HEK293 (cell line): ENCODE measurements around the gene CSF2RB.

Source experiments
- CTCF ChIA-PET: fragments of 350-600 bp; formaldehyde crosslinking; extraction: SDS; loops from one replicate; lab custom pipeline; 2021; ENCODE audit warnings: antibody characterized with exemption; lab: Yijun Ruan, JAX
- POLR2A ChIA-PET: fragments of 300-600 bp; formaldehyde crosslinking; extraction: SDS; loops from one replicate; lab custom pipeline; 2020; ENCODE audit warnings: antibody characterized with exemption, inconsistent platforms; lab: Yijun Ruan, JAX
- H3K27ac ChIP-seq: fragments of 200-500 bp; sonication (Bioruptor generic); 2 replicates; pipeline ENCODE4 v1.5.1; 2014; ENCODE audit warnings: low read depth, low read length, control low read depth, inconsistent platforms; ENCODE audit errors: extremely low read depth
- H3K36me3 ChIP-seq, 2 experiments: fragments of 200-500 bp in 1 of 2; sonication (Bioruptor generic) in 1 of 2; 1 replicate in 1 of 2; 2 replicates in 1 of 2; pipeline ENCODE4 v1.5.1; 2014 to 2017; ENCODE audit warnings: inconsistent platforms in 2 of 2, low read length in 2 of 2; ENCODE audit not compliant: control insufficient read depth in 2 of 2, insufficient read depth in 1 of 2
- H3K4me1 ChIP-seq: fragments of 200-500 bp; sonication (Bioruptor generic); 2 replicates; pipeline ENCODE4 v1.5.1; 2014; ENCODE audit warnings: mild to moderate bottlenecking, low read length, inconsistent platforms; ENCODE audit not compliant: control insufficient read depth, insufficient read depth
- H3K4me3 ChIP-seq: 2 replicates; pipeline ENCODE4 v1.5.1; 2011; ENCODE audit warnings: low read depth, mild to moderate bottlenecking, control low read depth, low read length, moderate library complexity
- H3K9me3 ChIP-seq: fragments of 200-500 bp; sonication (Bioruptor generic); 2 replicates; pipeline ENCODE4 v1.5.1; 2014; ENCODE audit warnings: low read depth, low read length, inconsistent platforms; ENCODE audit not compliant: control insufficient read depth, insufficient read depth
- GLIS2 ChIP-seq: fragments of 450-650 bp; formaldehyde crosslinking; IDR thresholded peaks from 2 replicates; pipeline ENCODE4 v1.5.1; 2016; ENCODE audit warnings: missing biosample characterization, missing genetic modification characterization
- KLF9 ChIP-seq: fragments of 450-650 bp; formaldehyde crosslinking; IDR thresholded peaks from 2 replicates; pipeline ENCODE4 v1.5.1; 2016; ENCODE audit warnings: missing biosample characterization, missing genetic modification characterization, low read depth
- PRDM10 ChIP-seq: fragments of 450-650 bp; formaldehyde crosslinking; IDR thresholded peaks from 2 replicates; pipeline ENCODE4 v1.5.1; 2016; ENCODE audit warnings: missing biosample characterization, missing genetic modification characterization
- SCRT1 ChIP-seq: fragments of 450-650 bp; formaldehyde crosslinking; IDR thresholded peaks from 2 replicates; pipeline ENCODE4 v1.5.1; 2016; ENCODE audit warnings: missing biosample characterization, missing genetic modification characterization, borderline replicate concordance
- SP2 ChIP-seq: fragments of 450-650 bp; formaldehyde crosslinking; IDR thresholded peaks from 2 replicates; pipeline ENCODE4 v1.5.1; 2016; ENCODE audit warnings: missing biosample characterization, missing genetic modification characterization
- SP3 ChIP-seq: fragments of 450-650 bp; formaldehyde crosslinking; IDR thresholded peaks from 2 replicates; pipeline ENCODE4 v1.5.1; 2016; ENCODE audit warnings: missing biosample characterization, missing genetic modification characterization
- SP7 ChIP-seq: fragments of 450-650 bp; formaldehyde crosslinking; IDR thresholded peaks from 2 replicates; pipeline ENCODE4 v1.5.1; 2016; ENCODE audit warnings: missing biosample characterization, missing genetic modification characterization
- TCF7L2 ChIP-seq: IDR thresholded peaks from 2 replicates; pipeline ENCODE4 v1.6.1; 2011; ENCODE audit warnings: low read depth, mild to moderate bottlenecking, inconsistent platforms, low read length, moderate library complexity, borderline replicate concordance
- ZBTB21 ChIP-seq: fragments of 450-650 bp; formaldehyde crosslinking; IDR thresholded peaks from 2 replicates; pipeline ENCODE4 v1.5.1; 2017; ENCODE audit warnings: missing biosample characterization, missing genetic modification characterization
- ZBTB6 ChIP-seq: fragments of 450-650 bp; formaldehyde crosslinking; IDR thresholded peaks from 2 replicates; pipeline ENCODE4 v1.5.1; 2017; ENCODE audit warnings: missing biosample characterization, missing genetic modification characterization
- ZEB2 ChIP-seq: fragments of 450-650 bp; formaldehyde crosslinking; IDR thresholded peaks from 2 replicates; pipeline ENCODE4 v1.5.1; 2016; ENCODE audit warnings: missing biosample characterization, missing genetic modification characterization
- ZNF10 ChIP-seq: fragments of 450-650 bp; formaldehyde crosslinking; IDR thresholded peaks from 2 replicates; pipeline ENCODE4 v1.5.1; 2017; ENCODE audit warnings: missing biosample characterization, missing genetic modification characterization
- ZNF169 ChIP-seq: fragments of 450-650 bp; formaldehyde crosslinking; IDR thresholded peaks from 2 replicates; pipeline ENCODE4 v1.5.1; 2016; ENCODE audit warnings: missing biosample characterization, missing genetic modification characterization
- ZNF2 ChIP-seq: fragments of 450-650 bp; formaldehyde crosslinking; IDR thresholded peaks from 2 replicates; pipeline ENCODE4 v1.5.1; 2016; ENCODE audit warnings: missing biosample characterization, missing genetic modification characterization
- ZNF335 ChIP-seq: fragments of 450-650 bp; formaldehyde crosslinking; conservative IDR thresholded peaks from 2 replicates; pipeline ENCODE4 v1.5.1; 2016; ENCODE audit warnings: missing biosample characterization, missing genetic modification characterization
- ZNF366 ChIP-seq: fragments of 450-650 bp; formaldehyde crosslinking; conservative IDR thresholded peaks from 2 replicates; pipeline ENCODE4 v1.5.1; 2016; ENCODE audit warnings: missing biosample characterization, missing genetic modification characterization
- ZNF610 ChIP-seq: fragments of 450-650 bp; formaldehyde crosslinking; IDR thresholded peaks from 2 replicates; pipeline ENCODE4 v1.5.1; 2016; ENCODE audit warnings: missing biosample characterization, missing genetic modification characterization, borderline replicate concordance
- ZNF629 ChIP-seq: fragments of 450-650 bp; formaldehyde crosslinking; IDR thresholded peaks from 2 replicates; pipeline ENCODE4 v1.5.1; 2017; ENCODE audit warnings: missing biosample characterization, missing genetic modification characterization
- ZNF692 ChIP-seq: fragments of 450-650 bp; formaldehyde crosslinking; IDR thresholded peaks from 2 replicates; pipeline ENCODE4 v1.5.1; 2016; ENCODE audit warnings: missing biosample characterization, missing genetic modification characterization
- ZXDB ChIP-seq: fragments of 450-650 bp; formaldehyde crosslinking; IDR thresholded peaks from 2 replicates; pipeline ENCODE4 v1.5.1; 2016; ENCODE audit warnings: missing biosample characterization, missing genetic modification characterization
- TF ChIP-seq, protein P1 (sequence below): fragments of 450-650 bp; formaldehyde crosslinking; IDR thresholded peaks from 2 replicates; pipeline ENCODE4 v1.5.1; 2016; ENCODE audit warnings: missing biosample characterization, missing genetic modification characterization, low read depth
- TF ChIP-seq, protein P2 (sequence below): fragments of 450-650 bp; formaldehyde crosslinking; IDR thresholded peaks from 2 replicates; pipeline ENCODE4 v1.5.1; 2016; ENCODE audit warnings: missing biosample characterization, missing genetic modification characterization
- TF ChIP-seq, protein P3 (sequence below): IDR thresholded peaks from 2 replicates; pipeline ENCODE4 v1.6.1; 2011; ENCODE audit warnings: mild to moderate bottlenecking, low read depth, low read length, borderline replicate concordance

CSF2RB gene

DNA sequence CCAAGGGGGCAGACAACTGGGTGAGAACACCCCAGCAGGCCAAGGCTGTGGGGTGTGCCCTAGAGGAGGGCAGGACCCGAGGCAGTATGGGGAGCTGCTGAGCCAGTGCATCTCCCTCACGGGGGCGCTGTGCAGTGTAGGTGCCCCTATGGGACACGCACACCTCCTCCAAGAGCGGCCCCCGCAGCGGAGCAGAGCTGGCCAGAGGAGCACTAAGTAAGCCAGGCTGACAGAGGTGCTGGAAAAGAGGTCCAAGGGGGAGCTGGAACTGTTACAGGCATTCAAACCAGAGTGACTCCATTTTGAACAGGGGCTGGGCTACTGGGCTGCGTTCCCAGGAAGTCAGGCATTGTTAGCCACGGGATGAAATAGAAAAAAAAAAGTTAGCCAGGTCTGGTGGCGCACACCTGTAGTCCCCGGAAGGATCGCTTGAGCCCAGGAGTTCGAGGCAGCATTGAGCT, 64.0 kb downstream of the CSF2RB start (continued):
- TF ChIP-seq ZNF169 (tag by site-specific recombination), result no peak
- TF ChIP-seq, protein P1, sequence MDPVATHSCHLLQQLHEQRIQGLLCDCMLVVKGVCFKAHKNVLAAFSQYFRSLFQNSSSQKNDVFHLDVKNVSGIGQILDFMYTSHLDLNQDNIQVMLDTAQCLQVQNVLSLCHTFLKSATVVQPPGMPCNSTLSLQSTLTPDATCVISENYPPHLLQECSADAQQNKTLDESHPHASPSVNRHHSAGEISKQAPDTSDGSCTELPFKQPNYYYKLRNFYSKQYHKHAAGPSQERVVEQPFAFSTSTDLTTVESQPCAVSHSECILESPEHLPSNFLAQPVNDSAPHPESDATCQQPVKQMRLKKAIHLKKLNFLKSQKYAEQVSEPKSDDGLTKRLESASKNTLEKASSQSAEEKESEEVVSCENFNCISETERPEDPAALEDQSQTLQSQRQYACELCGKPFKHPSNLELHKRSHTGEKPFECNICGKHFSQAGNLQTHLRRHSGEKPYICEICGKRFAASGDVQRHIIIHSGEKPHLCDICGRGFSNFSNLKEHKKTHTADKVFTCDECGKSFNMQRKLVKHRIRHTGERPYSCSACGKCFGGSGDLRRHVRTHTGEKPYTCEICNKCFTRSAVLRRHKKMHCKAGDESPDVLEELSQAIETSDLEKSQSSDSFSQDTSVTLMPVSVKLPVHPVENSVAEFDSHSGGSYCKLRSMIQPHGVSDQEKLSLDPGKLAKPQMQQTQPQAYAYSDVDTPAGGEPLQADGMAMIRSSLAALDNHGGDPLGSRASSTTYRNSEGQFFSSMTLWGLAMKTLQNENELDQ (tag by site-specific recombination), result no peak
- no peak for TF ChIP-seq SP3 (tag by site-specific recombination)
- TF ChIP-seq, protein P2, sequence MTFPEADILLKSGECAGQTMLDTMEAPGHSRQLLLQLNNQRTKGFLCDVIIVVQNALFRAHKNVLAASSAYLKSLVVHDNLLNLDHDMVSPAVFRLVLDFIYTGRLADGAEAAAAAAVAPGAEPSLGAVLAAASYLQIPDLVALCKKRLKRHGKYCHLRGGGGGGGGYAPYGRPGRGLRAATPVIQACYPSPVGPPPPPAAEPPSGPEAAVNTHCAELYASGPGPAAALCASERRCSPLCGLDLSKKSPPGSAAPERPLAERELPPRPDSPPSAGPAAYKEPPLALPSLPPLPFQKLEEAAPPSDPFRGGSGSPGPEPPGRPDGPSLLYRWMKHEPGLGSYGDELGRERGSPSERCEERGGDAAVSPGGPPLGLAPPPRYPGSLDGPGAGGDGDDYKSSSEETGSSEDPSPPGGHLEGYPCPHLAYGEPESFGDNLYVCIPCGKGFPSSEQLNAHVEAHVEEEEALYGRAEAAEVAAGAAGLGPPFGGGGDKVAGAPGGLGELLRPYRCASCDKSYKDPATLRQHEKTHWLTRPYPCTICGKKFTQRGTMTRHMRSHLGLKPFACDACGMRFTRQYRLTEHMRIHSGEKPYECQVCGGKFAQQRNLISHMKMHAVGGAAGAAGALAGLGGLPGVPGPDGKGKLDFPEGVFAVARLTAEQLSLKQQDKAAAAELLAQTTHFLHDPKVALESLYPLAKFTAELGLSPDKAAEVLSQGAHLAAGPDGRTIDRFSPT (tag by site-specific recombination), result peak; percentile 39; the same call in 1 of the 2 replicates
- TF ChIP-seq ZNF2 (tag by site-specific recombination), result 0 out of 2 replicates have a peak, but pooled peaks have one; percentile 31
- TF ChIP-seq ZNF10 (tag by site-specific recombination), result no peak
- no peak for TF ChIP-seq ZNF692
- peak; percentile 74 for TF ChIP-seq GLIS2 (tag by site-specific recombination)
- peak; percentile 60; the same call in 1 of the 2 replicates for TF ChIP-seq SCRT1 (tag by site-specific recombination)

- ChIA-PET POLR2A (interaction anchor here (0.6 kb wide), 1 partner anchor 40 kb away, joined by 3 read pairs; no protein-coding TSS in a partner anchor), CTCF (interaction anchor here (0.6 to 10.3 kb wide), 49 partner anchors 8 to 1838 kb away, joined by 3 to 104 read pairs (median 4); no protein-coding TSS in a partner anchor)
- no peak overlapping the region for H3K27ac ChIP-seq
- H3K36me3 ChIP-seq, result no peaks in the 10 kb centered on the region
- no peaks in the 10 kb centered on the region for H3K9me3 ChIP-seq
- peak overlapping the region; percentile 20; the same call in 1 of the 2 replicates for H3K4me3 ChIP-seq
- H3K4me1 ChIP-seq, result no peaks in the 10 kb centered on the region
- TF ChIP-seq PRDM10 (tag by site-specific recombination), result peak; percentile 27
- peak; percentile 72 for TF ChIP-seq ZNF629 (tag by site-specific recombination)
- 0 out of 2 replicates have a peak, but pooled peaks have one; percentile 61 for TF ChIP-seq ZBTB21 (tag by site-specific recombination)
- peak; percentile 72 for TF ChIP-seq SP2 (tag by site-specific recombination)
- peak; percentile 74 for TF ChIP-seq SP3 (tag by site-specific recombination)
- TF ChIP-seq ZNF610 (tag by site-specific recombination), result peak; percentile 98; the same call in 1 of the 2 replicates
- peak; percentile 33; the same call in 1 of the 2 replicates for TF ChIP-seq ZXDB
- TF ChIP-seq, protein P3, sequence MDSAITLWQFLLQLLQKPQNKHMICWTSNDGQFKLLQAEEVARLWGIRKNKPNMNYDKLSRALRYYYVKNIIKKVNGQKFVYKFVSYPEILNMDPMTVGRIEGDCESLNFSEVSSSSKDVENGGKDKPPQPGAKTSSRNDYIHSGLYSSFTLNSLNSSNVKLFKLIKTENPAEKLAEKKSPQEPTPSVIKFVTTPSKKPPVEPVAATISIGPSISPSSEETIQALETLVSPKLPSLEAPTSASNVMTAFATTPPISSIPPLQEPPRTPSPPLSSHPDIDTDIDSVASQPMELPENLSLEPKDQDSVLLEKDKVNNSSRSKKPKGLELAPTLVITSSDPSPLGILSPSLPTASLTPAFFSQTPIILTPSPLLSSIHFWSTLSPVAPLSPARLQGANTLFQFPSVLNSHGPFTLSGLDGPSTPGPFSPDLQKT, result peak; percentile 78
- peak; percentile 85 for TF ChIP-seq KLF9 (tag by site-specific recombination)
- peak; percentile 48 for TF ChIP-seq SP7 (tag by site-specific recombination)
- no peak for TF ChIP-seq ZBTB6 (tag by site-specific recombination)
- TF ChIP-seq ZEB2, result peak; percentile 16; the same call in 1 of the 2 replicates
- TF ChIP-seq ZNF366, result peak; percentile 68
- TF ChIP-seq TCF7L2, result no peak
- peak; percentile 72 for TF ChIP-seq ZNF335 (tag by site-specific recombination)
Measured at GRCh38 chr22:36977947-36978660, 64.7 kb downstream of the CSF2RB start.
